Vagina (tissue), 2 donors: ENCODE data around the gene FAM171A2. TPM values are rescaled to one million over a fixed set of nuclear protein-coding genes. Genes with fewer than 3 reads are reported as not detected.
"Not testable (repeated sequence)": the region's sequence is repeated elsewhere in the genome, so short reads cannot be mapped to it uniquely, and the experiment has no call there.

Experiments
- DNase-seq, 2 donors: peaks; one replicate each; pipeline ENCODE4 v3.0.0-alpha.2; 2017; ENCODE audit errors: extremely low spot score in 2 of 2
- H3K27ac ChIP-seq: fragments of 200-600 bp; sonication (generic); one replicate; pipeline ENCODE4 v1.5.1; 2019
- H3K27me3 ChIP-seq: fragments of 200-600 bp; sonication (generic); one replicate; pipeline ENCODE4 v1.5.1; 2019
- H3K36me3 ChIP-seq, 2 donors: fragments of 200-600 bp; sonication (generic); one replicate each; pipeline ENCODE4 v1.5.1; 2017 to 2019
- H3K4me1 ChIP-seq: fragments of 200-600 bp; sonication (generic); one replicate; pipeline ENCODE4 v1.5.1; 2019
- H3K4me3 ChIP-seq, 2 donors: fragments of 200-600 bp; sonication (generic); 1 replicate in 1 of 2; 2 replicates in 1 of 2; pipeline ENCODE4 v1.5.1; 2016 to 2019
- H3K9me3 ChIP-seq: fragments of 200-600 bp; sonication (generic); one replicate; pipeline ENCODE4 v1.5.1; 2019
- CTCF ChIP-seq, 3 experiments: fragments of 450-650 bp in 2 of 3; fragments of 200-600 bp in 1 of 3; sonication (generic) in 1 of 3; IDR thresholded peaks; one replicate each; pipeline ENCODE4 v1.5.1; 2017 to 2019; ENCODE audit warnings: antibody characterized with exemption in 3 of 3, mild to moderate bottlenecking in 2 of 3, moderate library complexity in 2 of 3
- POLR2A ChIP-seq, 2 donors: fragments of 450-650 bp; IDR thresholded peaks; one replicate each; pipeline ENCODE4 v1.6.1; 2017; ENCODE audit warnings: antibody characterized with exemption in 2 of 2, mild to moderate bottlenecking in 2 of 2, moderate library complexity in 2 of 2
- POLR2AphosphoS5 ChIP-seq, 2 donors: sonication (generic); formaldehyde crosslinking; IDR thresholded peaks; one replicate each; pipeline ENCODE4 v1.9.0; 2017; ENCODE audit warnings: antibody characterized with exemption in 2 of 2, mild to moderate bottlenecking in 2 of 2, low read depth in 1 of 2; ENCODE audit not compliant: insufficient read depth in 1 of 2
- intact Hi-C: fragments of 100-400 bp; cut with DNase I; formaldehyde crosslinking; loops from one replicate; pipeline ENCODE4 v1.15.1; 2023
- total RNA-seq: library from RNA; depleted of rRNA; stranded (reverse); fragments of >200 nt; gene quantifications from one replicate; pipeline ENCODE4 v1.2.3, GENCODE V29; 2016

The FAM171A2 gene
- total RNA-seq, 1 donor from 2014 or later, result 4.2 TPM

GRCh38 chr17:44346064-44346844 is 17.4 kb downstream of the FAM171A2 start:
- Histone ChIP-seq H3K4me1 (peaks cover 46% of the 10 kb centered on the region), H3K36me3 (peaks cover 0 to 9% of the 10 kb centered on the region in 2 donors), H3K27ac (peak overlapping the region; percentile 95), H3K4me3 (peak overlapping the region; percentile 79 to 80), H3K9me3 (no peaks in the 10 kb centered on the region), H3K27me3 (no peaks in the 10 kb centered on the region)
- intact Hi-C loops, result no loop called here
- TF ChIP-seq POLR2A (IDR thresholded peaks at IDR 0.05) (no peak), CTCF (IDR thresholded peaks at IDR 0.05) (no peak), POLR2AphosphoS5 (IDR thresholded peaks at IDR 0.05; ENCODE audit: insufficient read depth in 1 of 2, low read depth in 1 of 2) (no peak)
- no peak for DNase-seq

- Histone ChIP-seq H3K4me3 (peak overlapping the region; percentile 79 to 80), H3K4me1 (peaks cover 46% of the 10 kb centered on the region), H3K27me3 (no peaks in the 10 kb centered on the region), H3K27ac (peak overlapping the region; percentile 95), H3K9me3 (no peaks in the 10 kb centered on the region), H3K36me3 (peaks cover 0 to 5% of the 10 kb centered on the region in 2 donors)
- no peak for DNase-seq
- TF ChIP-seq POLR2A (IDR thresholded peaks at IDR 0.05), result no peak
- peak in 1 of 3 experiments; percentile 13 for TF ChIP-seq CTCF (IDR thresholded peaks at IDR 0.05)
- peak in 1 of 2 donors; percentile 30 for TF ChIP-seq POLR2AphosphoS5 (IDR thresholded peaks at IDR 0.05; ENCODE audit: insufficient read depth in 1 of 2, low read depth in 1 of 2)
- intact Hi-C loops, result no loop called here
These were observed 18.1 kb downstream of the FAM171A2 start for GRCh38 chr17:44345454-44346026.

- peak within 1 kb of the TSS; percentile 95 for H3K27ac ChIP-seq
- peak within 1 kb of the TSS; percentile 79 to 80 for H3K4me3 ChIP-seq
- H3K9me3 ChIP-seq, result no peaks in the 10 kb centered on the region
- DNase-seq, result peak in 1 of 2 donors; percentile 99
- intact Hi-C loops, result no loop called here
- H3K27me3 ChIP-seq, result no peaks in the 10 kb centered on the region
- TF ChIP-seq POLR2AphosphoS5 (IDR thresholded peaks at IDR 0.05; ENCODE audit: insufficient read depth in 1 of 2, low read depth in 1 of 2), result peak; percentile 94 to 97
- peak in 1 of 2 donors; percentile 82 for TF ChIP-seq POLR2A (IDR thresholded peaks at IDR 0.05)
- peak in 1 of 3 experiments; percentile 30 for TF ChIP-seq CTCF (IDR thresholded peaks at IDR 0.05)
- H3K36me3 ChIP-seq, result peaks cover 0 to under 1% of the 10 kb centered on the region in 2 donors
- H3K4me1 ChIP-seq, result peaks cover 46% of the 10 kb centered on the region
These were observed 18.7 kb downstream of the FAM171A2 start, which contains the start of gene GRN for GRCh38 chr17:44344939-44345453. Gene GRN (plus strand): TSS chr17:44345302. CDS start chr17:44349165, 3,863 bp downstream.

- intact Hi-C loops, result no loop called here
- no peak for DNase-seq
- Histone ChIP-seq H3K27me3 (no peaks in the 10 kb centered on the region), H3K36me3 (no peaks in the 10 kb centered on the region), H3K4me3 (no peak overlapping the region), H3K9me3 (no peaks in the 10 kb centered on the region), H3K27ac (peak overlapping the region; percentile 95), H3K4me1 (peaks cover 36% of the 10 kb centered on the region)
- TF ChIP-seq POLR2AphosphoS5 (IDR thresholded peaks at IDR 0.05; ENCODE audit: insufficient read depth in 1 of 2, low read depth in 1 of 2), result no peak
- TF ChIP-seq POLR2A (IDR thresholded peaks at IDR 0.05), result no peak
- no peak for TF ChIP-seq CTCF (IDR thresholded peaks at IDR 0.05)
These were observed 20.0 kb downstream of the FAM171A2 start for GRCh38 chr17:44343510-44344209.

GRCh38 chr17:44340553-44340952 is 23.1 kb downstream of the FAM171A2 start:
- H3K27ac ChIP-seq, intact Hi-C loops, H3K4me3 ChIP-seq, DNase-seq, H3K27me3 ChIP-seq, H3K36me3 ChIP-seq, H3K9me3 ChIP-seq: not testable (repeated sequence)
- peaks cover 15% of the 10 kb centered on the region for H3K4me1 ChIP-seq
